Immature natural killer cell (primary cell): ENCODE results near the gene PSKH1. TPM values are rescaled to one million over a fixed set of nuclear protein-coding genes. Genes with fewer than 3 reads are reported as not detected.
"Not testable (repeated sequence)": the region's sequence is repeated elsewhere in the genome, so short reads cannot be mapped to it uniquely, and the experiment has no call there.

Experiments used
- DNase-seq, 3 donors: peaks; one replicate each; pipeline ENCODE4 v3.0.0; 2022; ENCODE audit warnings: mixed read lengths in 1 of 3
- H3K27ac Mint-ChIP-seq, 6 donors: one replicate each; pipeline ENCODE4 v1.8.0; 2020; ENCODE audit warnings: mixed read lengths in 6 of 6, mild to moderate bottlenecking in 5 of 6, inconsistent platforms in 4 of 6, moderate library complexity in 3 of 6
- H3K27me3 Mint-ChIP-seq, 3 donors: one replicate each; pipeline ENCODE4 v1.8.0; 2020 to 2021; ENCODE audit warnings: low read depth in 3 of 3, mild to moderate bottlenecking in 3 of 3, mixed read lengths in 3 of 3, moderate library complexity in 3 of 3, inconsistent platforms in 1 of 3
- H3K36me3 Mint-ChIP-seq, 3 donors: one replicate each; pipeline ENCODE4 v1.8.0; 2020; ENCODE audit warnings: mixed read lengths in 3 of 3, inconsistent platforms in 2 of 3, mild to moderate bottlenecking in 2 of 3
- H3K4me1 Mint-ChIP-seq, 2 donors: one replicate each; pipeline ENCODE4 v1.8.0; 2020; ENCODE audit warnings: inconsistent platforms in 2 of 2, mild to moderate bottlenecking in 2 of 2, mixed read lengths in 2 of 2, moderate library complexity in 1 of 2
- H3K4me3 Mint-ChIP-seq, 5 donors: one replicate each; pipeline ENCODE4 v1.8.0; 2020; ENCODE audit warnings: mild to moderate bottlenecking in 5 of 5, mixed read lengths in 5 of 5, inconsistent platforms in 3 of 5, moderate library complexity in 3 of 5
- H3K9me3 Mint-ChIP-seq, 6 donors: one replicate each; pipeline ENCODE4 v1.8.0; 2020; ENCODE audit warnings: mild to moderate bottlenecking in 6 of 6, mixed read lengths in 6 of 6, inconsistent platforms in 4 of 6, moderate library complexity in 3 of 6
- polyA plus RNA-seq, 3 donors: library from polyadenylated mRNA; unstranded; fragments of 300-500 nt; fragmentation: Illumina TruSeq; gene quantifications; one replicate each; pipeline ENCODE4 v1.2.3, GENCODE V29; 2021

Gene PSKH1
- polyA plus RNA-seq, 3 donors from 2014 or later: 16.4 to 40.6 (median 21.7) TPM

DNA sequence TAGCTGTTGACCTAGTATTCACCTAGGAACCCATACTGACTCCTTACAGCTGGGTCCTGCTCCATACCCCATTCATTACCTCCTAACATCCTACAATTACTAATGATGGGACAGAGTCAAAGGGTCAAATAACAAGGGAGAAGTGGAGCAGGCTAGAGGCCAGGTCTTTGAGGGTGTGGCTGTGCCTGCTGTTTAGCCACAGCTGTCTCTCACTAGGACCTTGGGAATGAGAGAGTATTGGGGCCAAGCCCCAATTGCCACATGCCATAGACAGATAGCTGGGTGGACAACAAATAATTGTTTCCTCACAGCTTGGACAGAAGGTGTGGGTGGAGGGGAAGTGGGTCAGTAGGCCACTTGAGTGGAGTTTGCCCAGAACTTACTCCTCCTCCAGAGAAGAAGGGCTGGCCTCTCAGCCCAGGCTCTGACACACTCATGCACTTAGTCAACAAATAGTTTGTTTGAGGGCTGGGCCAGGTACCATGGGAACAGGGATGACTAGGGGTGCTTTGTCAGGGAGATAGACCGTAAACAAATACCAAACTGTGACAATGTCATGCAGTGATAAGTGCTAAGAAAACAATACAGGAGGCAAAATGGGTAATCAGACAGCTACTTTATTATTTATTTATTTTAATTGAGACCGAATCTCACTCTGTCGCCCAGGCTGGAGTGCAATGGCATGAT, 35.4 kb upstream of the PSKH1 start:
- H3K4me3 Mint-ChIP-seq: no peak overlapping the region
- no peaks in the 10 kb centered on the region for H3K9me3 Mint-ChIP-seq
- H3K4me1 Mint-ChIP-seq: peaks cover 32 to 35% of the 10 kb centered on the region in 2 donors
- H3K27ac Mint-ChIP-seq: peak overlapping the region; percentile 56 to 84 (median 72)
- peaks cover 0 to 3% (median 0%) of the 10 kb centered on the region in 3 donors for H3K36me3 Mint-ChIP-seq
- H3K27me3 Mint-ChIP-seq: peaks cover 0 to 2% (median 1%) of the 10 kb centered on the region in 3 donors
- peak in 1 of 3 donors; percentile 30 for DNase-seq

DNA sequence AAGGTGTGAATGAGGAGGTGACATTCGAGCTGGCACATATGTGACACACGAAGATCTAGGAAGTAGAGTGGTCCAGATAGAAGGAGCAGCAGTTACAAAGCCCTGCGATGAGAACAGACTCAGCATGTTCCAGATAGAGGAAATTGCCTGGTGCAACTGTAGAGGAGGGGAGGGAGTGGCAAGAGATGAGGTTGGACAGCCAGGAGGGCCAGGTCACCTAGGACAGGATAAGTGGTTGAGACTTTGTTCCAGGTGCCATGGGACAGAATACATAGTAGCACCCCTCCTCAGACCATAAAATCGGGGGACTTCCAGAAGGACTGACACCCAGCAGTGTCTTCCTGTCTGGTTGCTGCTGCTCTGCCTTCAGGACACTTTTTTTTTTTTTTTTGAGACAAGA, 34.6 kb upstream of the PSKH1 start:
- H3K36me3 Mint-ChIP-seq: peaks cover 0 to 3% (median 0%) of the 10 kb centered on the region in 3 donors
- peak overlapping the region; percentile 51 to 88 (median 73) for H3K27ac Mint-ChIP-seq
- no peak for DNase-seq
- H3K9me3 Mint-ChIP-seq: no peaks in the 10 kb centered on the region
- peaks cover 32 to 35% of the 10 kb centered on the region in 2 donors for H3K4me1 Mint-ChIP-seq
- peaks cover 0 to 2% (median 1%) of the 10 kb centered on the region in 3 donors for H3K27me3 Mint-ChIP-seq
- no peak overlapping the region for H3K4me3 Mint-ChIP-seq

DNA sequence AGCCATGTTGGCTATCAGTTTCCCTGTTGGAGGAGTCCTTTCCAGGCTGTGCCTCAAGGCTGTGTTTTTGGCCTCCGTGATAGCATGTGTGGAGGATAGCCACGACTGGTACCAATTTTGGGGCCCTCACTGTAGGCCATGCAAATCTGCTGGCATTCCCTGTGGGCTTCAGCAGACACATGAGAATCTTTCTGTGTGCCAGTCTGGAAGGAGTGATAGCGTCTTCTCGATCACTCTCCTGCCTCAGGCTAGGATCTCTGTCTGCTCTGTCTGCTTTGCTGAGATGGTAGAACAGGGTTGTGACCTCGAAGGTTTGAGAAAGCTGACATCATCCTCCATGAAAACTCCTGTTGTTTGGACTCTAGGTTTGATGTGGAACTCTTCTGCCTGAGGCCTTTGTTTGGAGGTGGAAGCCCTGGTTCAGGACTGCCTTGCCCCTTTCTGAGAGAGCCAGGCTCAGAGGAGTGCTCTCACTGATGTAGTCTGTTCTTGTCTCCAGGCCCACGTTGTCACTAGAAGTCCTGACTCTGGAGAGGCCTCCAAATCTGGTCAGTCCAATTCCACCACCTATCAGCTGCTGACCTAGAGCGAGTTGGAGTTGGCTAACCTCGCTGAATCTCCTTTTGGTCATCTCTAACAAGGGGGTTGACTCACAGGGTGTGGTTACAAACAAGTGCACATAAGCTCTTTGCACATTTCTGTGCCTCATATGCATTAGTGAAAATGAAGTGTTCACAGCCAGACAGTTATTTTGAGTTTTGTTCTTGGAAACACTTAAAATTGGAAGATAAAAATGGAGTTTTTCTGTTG, 32.3 kb upstream of the PSKH1 start:
- DNase-seq: no peak
- Mint-ChIP-seq H3K4me1 (peaks cover 28 to 32% of the 10 kb centered on the region in 2 donors), H3K4me3 (no peak overlapping the region), H3K9me3 (no peaks in the 10 kb centered on the region), H3K36me3 (no peaks in the 10 kb centered on the region), H3K27ac (no peak overlapping the region), H3K27me3 (peaks cover 0 to 2% (median 0%) of the 10 kb centered on the region in 3 donors)

DNA sequence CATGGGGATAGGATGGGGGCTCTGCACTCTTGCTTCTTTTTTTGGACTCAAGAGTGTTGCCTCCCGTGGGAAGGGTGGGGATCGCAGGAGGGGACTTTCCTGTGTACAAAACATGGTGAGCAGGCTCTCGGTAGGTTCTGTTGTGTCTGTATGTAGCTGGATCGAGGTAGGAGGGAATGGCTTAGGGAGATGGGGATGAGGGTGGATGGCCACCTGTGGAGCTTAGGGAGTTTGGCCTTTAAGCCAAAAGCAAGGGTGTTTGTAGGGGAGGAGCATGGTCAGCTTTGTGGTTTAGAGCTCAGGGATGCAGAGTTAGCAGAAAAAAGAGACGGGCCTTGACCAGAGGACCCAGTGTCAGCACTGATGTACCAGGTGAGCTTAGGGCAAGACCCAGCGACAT, 31.2 kb upstream of the PSKH1 start:
- Mint-ChIP-seq H3K27me3 (peaks cover 0 to 2% (median 0%) of the 10 kb centered on the region in 3 donors), H3K4me3 (no peak overlapping the region), H3K9me3 (no peaks in the 10 kb centered on the region), H3K27ac (peak overlapping the region in 3 of 6 donors; percentile 4 to 23 (median 11)), H3K4me1 (peaks cover 26 to 31% of the 10 kb centered on the region in 2 donors), H3K36me3 (no peaks in the 10 kb centered on the region)
- no peak for DNase-seq

DNA sequence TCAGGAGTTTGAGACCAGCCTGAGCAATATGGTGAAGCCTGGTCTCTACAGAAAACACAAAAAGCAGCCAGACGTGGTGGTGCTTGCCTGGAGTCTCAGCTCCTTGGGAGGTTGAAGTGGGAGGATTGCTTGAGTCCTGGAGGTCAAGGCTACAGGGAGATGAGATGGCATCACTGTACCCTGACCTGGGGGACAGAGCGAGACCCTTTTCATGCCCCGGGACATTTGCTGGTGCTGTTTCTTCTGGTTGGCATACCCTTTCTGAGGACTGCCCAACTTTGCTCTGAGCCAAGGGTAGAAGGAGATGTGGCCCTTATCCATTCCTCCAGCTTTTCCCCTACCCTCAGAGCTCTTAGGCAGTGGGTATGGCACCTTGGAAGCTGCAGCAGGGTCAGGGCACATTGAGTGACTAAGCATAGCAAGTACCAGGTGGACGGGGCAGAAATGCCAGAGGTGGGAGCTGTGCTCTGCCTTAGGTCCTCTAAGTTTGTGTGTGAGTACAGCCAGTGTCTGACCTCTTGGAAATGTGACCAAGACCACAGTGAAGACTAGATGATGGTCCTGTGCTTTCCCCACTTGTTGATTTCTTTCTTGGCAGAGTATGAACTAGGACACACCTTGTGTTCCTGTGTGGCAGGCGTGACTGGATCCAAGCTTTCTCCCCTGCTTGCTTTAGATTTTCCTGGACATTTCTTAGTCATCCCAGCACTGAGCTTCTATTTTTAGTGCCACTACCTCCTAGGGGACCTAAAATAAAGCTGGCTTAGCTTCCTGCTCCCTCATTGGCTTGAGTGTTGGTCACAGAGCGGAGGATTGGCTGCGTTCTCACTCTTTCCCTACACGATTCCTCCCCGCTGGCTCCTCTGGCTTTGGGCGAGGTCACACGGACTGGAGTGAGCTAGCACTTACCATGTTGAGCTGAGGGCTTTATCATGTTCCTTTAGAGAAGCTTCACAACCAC, 30.2 kb upstream of the PSKH1 start:
- peaks cover 0 to 2% (median 0%) of the 10 kb centered on the region in 3 donors for H3K27me3 Mint-ChIP-seq
- H3K27ac Mint-ChIP-seq: peak overlapping the region in 1 of 6 donors; percentile 4

DNA sequence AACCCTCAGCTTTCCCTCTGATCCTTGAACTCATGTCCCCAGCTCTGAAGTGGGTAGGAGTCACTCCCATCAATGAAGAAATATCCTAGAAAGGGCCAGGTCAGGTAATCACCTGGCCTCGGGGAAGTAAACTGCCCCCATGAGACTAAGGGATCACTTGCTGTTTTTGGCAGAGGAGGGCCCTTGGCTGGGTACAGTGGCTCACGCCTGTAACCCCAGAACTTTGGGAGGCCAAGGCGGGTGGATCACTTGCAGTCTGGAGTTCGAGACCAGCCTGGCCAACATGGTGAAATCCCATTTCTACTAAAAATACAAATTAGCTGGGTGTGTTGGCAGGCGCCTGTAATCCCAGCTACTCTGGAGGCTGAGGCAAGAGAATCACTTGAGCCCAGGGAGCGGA, 29.0 kb upstream of the PSKH1 start:
- not testable (repeated sequence) for H3K4me1 Mint-ChIP-seq, H3K27ac Mint-ChIP-seq, H3K9me3 Mint-ChIP-seq, H3K36me3 Mint-ChIP-seq, H3K27me3 Mint-ChIP-seq, DNase-seq, H3K4me3 Mint-ChIP-seq

More for the DNA sequence above, 30.2 kb upstream of the PSKH1 start:
- no peak for DNase-seq
- no peaks in the 10 kb centered on the region for H3K9me3 Mint-ChIP-seq
- H3K4me1 Mint-ChIP-seq: peaks cover 15 to 20% of the 10 kb centered on the region in 2 donors
- no peaks in the 10 kb centered on the region for H3K36me3 Mint-ChIP-seq
- H3K4me3 Mint-ChIP-seq: no peak overlapping the region

DNA sequence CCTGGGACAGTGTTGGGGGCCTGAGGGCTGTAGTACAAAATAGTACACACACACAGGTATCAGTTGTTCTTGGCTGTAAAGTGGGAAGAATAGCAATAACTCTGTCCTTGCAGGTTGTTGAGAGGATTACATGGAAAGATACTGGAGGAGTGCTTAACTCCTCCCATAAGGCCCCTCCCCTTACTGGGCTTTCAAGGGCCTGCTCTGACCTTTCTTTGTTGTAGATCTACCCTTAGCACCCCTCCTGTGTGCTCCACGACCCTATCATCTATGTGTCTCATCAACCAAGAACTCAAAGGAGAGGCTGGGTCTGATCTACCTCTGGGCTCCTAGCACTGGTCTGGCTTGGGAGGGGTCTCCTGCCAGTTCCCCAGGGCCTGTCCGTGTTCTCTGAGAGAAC, 28.5 kb upstream of the PSKH1 start:
- Mint-ChIP-seq H3K27me3 (peaks cover 0 to 2% (median 0%) of the 10 kb centered on the region in 3 donors), H3K27ac (peak overlapping the region in 1 of 6 donors; percentile 5), H3K4me1 (peaks cover 3 to 9% of the 10 kb centered on the region in 2 donors), H3K9me3 (no peaks in the 10 kb centered on the region), H3K4me3 (no peak overlapping the region), H3K36me3 (no peaks in the 10 kb centered on the region)
- no peak for DNase-seq

DNA sequence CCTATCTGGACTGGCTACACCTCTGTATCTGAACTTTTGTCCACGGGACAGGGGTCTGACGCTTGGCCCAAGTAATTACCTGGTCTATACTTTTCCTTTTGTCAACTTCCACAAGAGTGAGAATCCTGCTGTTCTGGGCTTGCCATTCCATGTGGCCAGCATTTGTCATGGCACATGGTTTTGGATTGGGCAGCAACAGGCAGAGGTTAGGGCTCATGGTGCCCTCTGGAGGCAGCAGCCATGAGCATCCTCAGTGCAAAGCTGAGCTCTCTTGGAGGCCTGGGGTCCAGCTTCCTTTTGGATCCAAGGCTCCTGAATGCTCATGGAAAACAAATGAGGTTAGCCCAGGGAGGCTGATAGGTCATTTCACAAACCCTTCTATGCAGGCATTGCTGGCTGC, 27.7 kb upstream of the PSKH1 start:
- H3K4me3 Mint-ChIP-seq: no peak overlapping the region
- no peaks in the 10 kb centered on the region for H3K36me3 Mint-ChIP-seq
- H3K9me3 Mint-ChIP-seq: no peaks in the 10 kb centered on the region
- peaks cover 3 to 9% of the 10 kb centered on the region in 2 donors for H3K4me1 Mint-ChIP-seq
- no peak overlapping the region for H3K27ac Mint-ChIP-seq
- peaks cover 0 to 2% (median 0%) of the 10 kb centered on the region in 3 donors for H3K27me3 Mint-ChIP-seq
- no peak for DNase-seq

DNA sequence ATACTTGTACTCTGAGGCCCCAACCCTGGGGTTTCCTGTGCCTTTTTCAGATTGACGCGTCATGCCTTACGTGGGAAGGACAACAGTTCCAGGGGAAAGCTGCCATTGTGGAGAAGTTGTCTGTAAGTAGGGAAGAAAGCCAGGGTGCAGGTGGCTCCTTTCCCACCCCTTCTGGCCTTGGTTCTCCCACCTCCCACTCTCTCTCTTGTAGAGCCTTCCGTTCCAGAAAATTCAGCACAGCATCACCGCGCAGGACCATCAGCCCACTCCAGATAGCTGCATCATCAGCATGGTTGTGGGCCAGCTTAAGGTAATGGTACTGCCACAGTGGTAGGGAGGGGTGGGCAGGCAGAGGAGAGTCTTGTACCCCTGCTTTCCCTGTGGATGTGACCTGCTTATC, 24.8 kb upstream of the PSKH1 start:
- no peak for DNase-seq
- no peaks in the 10 kb centered on the region for H3K9me3 Mint-ChIP-seq
- H3K36me3 Mint-ChIP-seq: no peaks in the 10 kb centered on the region
- H3K27ac Mint-ChIP-seq: no peak overlapping the region
- no peak overlapping the region for H3K4me3 Mint-ChIP-seq
- H3K4me1 Mint-ChIP-seq: peaks cover 9% of the 10 kb centered on the region in 2 donors
- H3K27me3 Mint-ChIP-seq: peaks cover 0 to 9% (median 0%) of the 10 kb centered on the region in 3 donors

DNA sequence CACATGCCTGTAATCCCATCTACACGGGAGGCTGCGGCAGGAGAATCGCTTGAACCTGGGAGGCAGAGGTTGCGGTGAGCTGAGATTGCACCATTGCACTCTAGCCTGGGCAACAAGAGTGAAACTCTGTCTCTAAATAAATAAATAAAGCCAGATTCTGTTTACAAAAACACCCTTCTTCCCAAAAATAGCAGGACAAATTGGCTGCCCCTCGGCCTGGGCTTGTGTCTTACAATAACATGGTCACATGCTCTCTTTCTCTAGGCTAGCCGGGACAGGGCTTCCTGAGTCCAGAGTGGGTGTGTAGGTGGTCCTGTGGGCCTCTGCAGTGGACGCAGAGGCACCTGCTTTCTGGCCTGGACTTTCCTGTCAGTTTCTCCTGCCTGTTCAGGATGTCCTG, 23.4 kb upstream of the PSKH1 start:
- H3K27ac Mint-ChIP-seq: no peak overlapping the region
- H3K36me3 Mint-ChIP-seq: no peaks in the 10 kb centered on the region
- H3K9me3 Mint-ChIP-seq: no peaks in the 10 kb centered on the region
- H3K4me3 Mint-ChIP-seq: no peak overlapping the region
- DNase-seq: no peak
- H3K4me1 Mint-ChIP-seq: peaks cover 22 to 23% of the 10 kb centered on the region in 2 donors
- peaks cover 0 to 11% (median 2%) of the 10 kb centered on the region in 3 donors for H3K27me3 Mint-ChIP-seq

DNA sequence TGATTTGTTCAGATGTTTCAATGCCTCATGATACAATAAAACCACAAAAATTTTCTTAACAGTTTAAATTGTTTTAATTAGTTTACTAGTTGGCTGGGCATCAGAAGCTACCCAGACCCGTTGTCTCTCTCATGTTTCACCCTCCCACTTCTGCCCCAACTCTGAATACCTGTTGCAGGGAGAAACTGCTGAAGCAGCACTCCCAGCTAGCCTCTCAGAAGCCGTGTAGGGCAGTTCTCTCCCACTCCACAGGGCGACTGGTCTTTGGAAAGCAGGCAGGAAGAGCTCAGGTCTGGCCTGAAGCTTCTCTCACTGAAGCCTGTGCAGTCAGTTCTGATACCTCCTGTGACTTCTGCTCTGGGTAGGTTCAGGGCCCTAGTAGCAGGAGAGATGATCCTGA, 21.8 kb upstream of the PSKH1 start:
- no peaks in the 10 kb centered on the region for H3K36me3 Mint-ChIP-seq
- peaks cover 0 to 11% (median 2%) of the 10 kb centered on the region in 3 donors for H3K27me3 Mint-ChIP-seq
- DNase-seq: no peak
- peaks cover 35 to 39% of the 10 kb centered on the region in 2 donors for H3K4me1 Mint-ChIP-seq
- H3K9me3 Mint-ChIP-seq: no peaks in the 10 kb centered on the region
- H3K4me3 Mint-ChIP-seq: no peak overlapping the region
- H3K27ac Mint-ChIP-seq: peak overlapping the region in 2 of 6 donors; percentile 86 to 88

DNA sequence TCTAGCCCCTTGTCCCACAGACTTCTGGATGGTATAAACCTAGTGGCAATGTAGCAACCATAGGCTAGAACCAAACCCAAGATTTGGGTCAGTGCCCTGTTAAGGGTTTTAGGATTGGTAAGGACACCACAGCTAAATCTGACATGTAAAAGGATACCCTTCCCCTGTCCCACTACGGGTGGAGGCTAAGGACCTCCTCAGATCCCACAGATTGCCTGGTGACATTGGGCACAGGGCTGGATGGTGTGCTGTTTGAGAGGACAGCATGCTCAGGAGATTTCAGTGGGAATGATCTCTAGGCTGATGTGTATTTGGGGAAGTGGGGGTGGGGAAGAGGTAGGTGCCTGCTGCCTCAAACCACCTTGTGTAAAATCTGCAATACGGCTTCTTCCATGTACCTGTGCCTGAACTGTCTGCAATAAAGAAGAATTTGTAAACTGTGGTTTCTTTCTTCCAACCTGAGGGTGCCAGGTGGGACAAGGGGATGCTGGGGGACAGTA, 20.9 kb upstream of the PSKH1 start:
- Mint-ChIP-seq H3K9me3 (no peaks in the 10 kb centered on the region), H3K4me1 (peaks cover 35 to 40% of the 10 kb centered on the region in 2 donors), H3K27ac (peak overlapping the region; percentile 86 to 93 (median 89)), H3K27me3 (peaks cover 0 to 11% (median 2%) of the 10 kb centered on the region in 3 donors), H3K4me3 (peak overlapping the region; percentile 89 to 93 (median 91)), H3K36me3 (peaks cover 0 to under 1% (median 0%) of the 10 kb centered on the region in 3 donors)
- no peak for DNase-seq
